Measurements from ENCODE around the gene PARPBP.
"Not testable (repeated sequence)": the region's sequence is repeated elsewhere in the genome, so short reads cannot be mapped to it uniquely, and the experiment has no call there.

PARPBP gene, protein sequence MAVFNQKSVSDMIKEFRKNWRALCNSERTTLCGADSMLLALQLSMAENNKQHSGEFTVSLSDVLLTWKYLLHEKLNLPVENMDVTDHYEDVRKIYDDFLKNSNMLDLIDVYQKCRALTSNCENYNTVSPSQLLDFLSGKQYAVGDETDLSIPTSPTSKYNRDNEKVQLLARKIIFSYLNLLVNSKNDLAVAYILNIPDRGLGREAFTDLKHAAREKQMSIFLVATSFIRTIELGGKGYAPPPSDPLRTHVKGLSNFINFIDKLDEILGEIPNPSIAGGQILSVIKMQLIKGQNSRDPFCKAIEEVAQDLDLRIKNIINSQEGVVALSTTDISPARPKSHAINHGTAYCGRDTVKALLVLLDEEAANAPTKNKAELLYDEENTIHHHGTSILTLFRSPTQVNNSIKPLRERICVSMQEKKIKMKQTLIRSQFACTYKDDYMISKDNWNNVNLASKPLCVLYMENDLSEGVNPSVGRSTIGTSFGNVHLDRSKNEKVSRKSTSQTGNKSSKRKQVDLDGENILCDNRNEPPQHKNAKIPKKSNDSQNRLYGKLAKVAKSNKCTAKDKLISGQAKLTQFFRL

DNA sequence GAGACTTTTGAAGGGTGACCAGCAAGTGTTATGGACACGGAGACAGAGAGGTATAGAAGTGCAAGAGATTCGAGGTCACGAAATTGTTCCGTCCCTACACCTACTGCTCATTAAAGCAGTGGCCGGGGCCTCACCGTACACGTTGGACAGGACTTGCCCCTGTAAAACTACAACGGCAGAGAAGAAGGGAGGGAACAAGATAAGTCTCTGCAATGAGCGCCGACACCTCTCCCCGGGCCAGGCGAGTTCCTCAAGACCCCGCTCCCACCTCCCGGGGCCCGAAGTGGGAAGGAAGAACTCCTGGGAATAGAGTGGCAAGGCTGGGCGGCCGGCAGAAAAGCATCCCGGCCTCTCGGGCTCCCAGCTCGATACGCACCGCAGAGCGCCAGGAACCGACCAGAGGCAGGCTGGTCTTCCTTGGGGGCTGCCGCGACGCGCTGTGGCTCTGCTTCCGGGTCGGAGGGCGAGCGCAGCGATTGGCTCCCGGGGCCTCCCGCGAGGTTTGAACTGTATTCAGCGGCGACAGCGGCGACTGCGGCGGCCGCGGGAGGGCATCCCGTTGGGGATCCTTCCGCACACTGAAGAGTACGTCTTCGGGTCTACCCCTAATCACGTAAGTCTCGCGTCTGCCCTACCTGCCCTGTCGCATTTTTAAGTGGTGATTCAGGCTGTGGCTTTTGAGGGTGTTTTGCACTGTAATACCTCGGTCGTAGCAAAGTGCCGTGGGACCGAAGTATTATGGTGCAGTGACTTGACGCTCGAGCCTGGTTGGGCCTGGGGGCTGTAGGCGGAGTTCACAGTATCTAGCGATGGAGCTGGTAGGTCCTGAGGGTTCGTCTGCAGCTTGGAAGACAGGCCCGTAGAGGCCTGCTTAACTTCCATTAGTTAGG is at the start of gene PARPBP, which contains the start of gene NUP37:
PARPBP (plus strand) TSS at position 510 of the 890 bp plus-strand sequence. CDS start 3,706 bp downstream, outside the sequence.
NUP37 (minus strand) TSS at position 441 of the 890 bp plus-strand sequence. CDS start 1,596 bp downstream, outside the sequence.
- Histone ChIP-seq H3K4me1 (ENCODE audit: control insufficient read depth, insufficient read depth, low read length) (peaks cover 5% of the 10 kb centered on the region), H3K27me3 (ENCODE audit: control insufficient read depth in 1 of 2, insufficient read depth in 2 of 2, low read length in 2 of 2) (no peaks in the 10 kb centered on the region), H3K4me3 (ENCODE audit: low read length in 2 of 2) (peak within 1 kb of the TSS; percentile 90 to 98), H3K27ac (ENCODE audit: low read length) (peak within 1 kb of the TSS; percentile 79), H3K36me3 (ENCODE audit: control insufficient read depth in 2 of 2, insufficient read depth in 2 of 2, low read length in 2 of 2) (peaks cover 0 to 3% of the 10 kb centered on the region in 2 donors), H3K9ac (ENCODE audit: low read length in 2 of 2) (peak within 1 kb of the TSS; percentile 92 to 96), H3K9me3 (ENCODE audit: control insufficient read depth in 2 of 2, low read length in 2 of 2) (no peaks in the 10 kb centered on the region)

DNA sequence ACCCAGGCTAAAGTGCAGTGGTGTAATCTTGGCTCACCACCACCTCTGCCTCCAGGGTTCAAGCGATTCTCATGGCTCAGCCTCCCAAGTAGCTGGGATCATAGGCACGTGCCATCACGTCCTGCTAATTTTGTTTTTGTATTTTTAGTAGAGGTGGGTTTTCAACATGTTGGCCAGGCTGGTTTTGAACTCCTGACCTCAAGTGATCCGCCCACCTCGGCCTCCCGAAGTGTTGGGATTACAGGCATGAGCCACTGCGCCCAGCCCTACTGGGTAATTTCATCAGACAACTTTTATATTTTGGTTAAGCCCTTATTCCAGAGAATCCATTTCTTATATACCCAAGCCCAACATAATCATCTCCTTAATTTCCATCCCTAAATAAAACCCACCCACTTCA is 47.9 kb upstream of the PARPBP start:
- not testable (repeated sequence) for H3K36me3 ChIP-seq (ENCODE audit: control insufficient read depth in 2 of 2, insufficient read depth in 2 of 2, low read length in 2 of 2); H3K4me1 ChIP-seq (ENCODE audit: control insufficient read depth, insufficient read depth, low read length); H3K4me3 ChIP-seq (ENCODE audit: low read length in 2 of 2); H3K27ac ChIP-seq (ENCODE audit: low read length); H3K9me3 ChIP-seq (ENCODE audit: control insufficient read depth in 2 of 2, low read length in 2 of 2); H3K9ac ChIP-seq (ENCODE audit: low read length in 2 of 2); H3K27me3 ChIP-seq (ENCODE audit: control insufficient read depth in 1 of 2, insufficient read depth in 2 of 2, low read length in 2 of 2)

DNA sequence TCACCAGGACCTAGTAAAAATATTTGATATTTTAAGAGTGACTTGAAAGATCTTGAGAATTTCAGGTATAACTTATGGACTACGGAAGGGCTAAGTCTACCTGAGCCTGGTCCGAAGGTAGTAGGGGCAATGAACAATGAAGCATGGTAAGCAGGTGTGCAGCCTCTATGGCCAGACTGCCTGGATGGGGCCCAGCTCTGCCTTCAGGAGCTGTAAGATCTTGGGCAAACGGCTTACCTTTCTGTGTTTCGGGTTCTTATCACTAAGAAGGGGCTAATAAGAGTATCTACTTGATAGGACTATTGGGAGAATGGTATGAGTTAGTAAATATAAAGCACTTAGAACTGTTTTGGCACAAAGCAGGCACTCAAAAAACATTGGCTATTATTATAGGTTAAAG is 39.1 kb upstream of the PARPBP start:
- H3K9ac ChIP-seq (ENCODE audit: low read length in 2 of 2): no peak overlapping the region

DNA sequence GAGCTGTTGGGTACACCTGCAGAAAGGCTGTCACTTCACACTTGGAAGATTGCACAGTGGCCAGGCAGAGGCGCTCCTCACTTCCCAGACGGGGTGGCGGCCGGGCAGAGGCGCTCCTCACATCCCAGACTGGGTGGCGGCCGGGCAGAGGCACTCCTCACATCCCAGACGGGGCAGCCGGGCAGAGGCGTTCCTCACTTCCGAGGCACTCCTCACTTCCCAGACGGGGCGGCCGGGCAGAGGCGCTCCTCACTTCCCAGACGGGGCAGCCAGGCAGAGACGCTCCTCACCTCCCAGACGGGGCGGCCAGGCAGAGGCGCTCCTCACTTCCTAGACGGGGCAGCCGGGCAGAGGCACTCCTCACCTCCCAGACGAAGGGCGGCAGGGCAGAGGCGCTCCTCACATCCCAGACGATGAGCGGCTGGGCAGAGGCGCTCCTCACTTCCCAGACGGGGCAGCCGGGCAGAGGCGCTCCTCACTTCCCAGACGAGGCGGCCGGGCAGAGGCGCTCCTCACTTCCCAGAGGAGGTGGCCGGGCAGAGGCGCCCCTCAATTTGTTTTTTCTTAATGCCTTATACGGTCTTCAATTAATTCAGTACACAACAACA is 30.7 kb upstream of the PARPBP start:
- not testable (repeated sequence) for H3K4me3 ChIP-seq (ENCODE audit: low read length in 2 of 2); H3K36me3 ChIP-seq (ENCODE audit: control insufficient read depth in 2 of 2, insufficient read depth in 2 of 2, low read length in 2 of 2); H3K9me3 ChIP-seq (ENCODE audit: control insufficient read depth in 2 of 2, low read length in 2 of 2); H3K27ac ChIP-seq (ENCODE audit: low read length); H3K27me3 ChIP-seq (ENCODE audit: control insufficient read depth in 1 of 2, insufficient read depth in 2 of 2, low read length in 2 of 2); H3K9ac ChIP-seq (ENCODE audit: low read length in 2 of 2); H3K4me1 ChIP-seq (ENCODE audit: control insufficient read depth, insufficient read depth, low read length)

More for the DNA sequence above, 39.1 kb upstream of the PARPBP start:
- Histone ChIP-seq H3K9me3 (ENCODE audit: control insufficient read depth in 2 of 2, low read length in 2 of 2) (no peaks in the 10 kb centered on the region), H3K27ac (ENCODE audit: low read length) (no peak overlapping the region), H3K27me3 (ENCODE audit: control insufficient read depth in 1 of 2, insufficient read depth in 2 of 2, low read length in 2 of 2) (no peaks in the 10 kb centered on the region), H3K4me3 (ENCODE audit: low read length in 2 of 2) (no peak overlapping the region), H3K4me1 (ENCODE audit: control insufficient read depth, insufficient read depth, low read length) (no peaks in the 10 kb centered on the region), H3K36me3 (ENCODE audit: control insufficient read depth in 2 of 2, insufficient read depth in 2 of 2, low read length in 2 of 2) (peaks cover 10 to 14% of the 10 kb centered on the region in 2 donors)

DNA sequence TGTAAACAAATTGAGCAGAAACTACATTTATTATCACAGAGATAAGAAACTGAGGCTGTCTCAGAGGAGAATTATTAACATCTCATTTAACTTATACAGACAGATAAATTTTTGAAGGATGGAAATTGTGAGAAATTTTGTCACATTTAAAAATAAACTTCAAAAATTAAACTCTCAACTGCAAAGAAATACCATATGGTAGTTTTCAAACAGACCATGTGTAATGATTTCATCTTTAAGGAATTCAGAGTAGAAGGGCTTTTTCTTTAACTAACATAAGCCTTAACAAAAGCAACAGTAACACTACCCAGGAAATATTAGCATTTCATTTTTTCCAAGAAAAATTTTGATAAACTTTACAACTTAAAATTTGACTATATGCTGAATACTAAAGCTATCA is 26.7 kb upstream of the PARPBP start:
- Histone ChIP-seq H3K9ac (ENCODE audit: low read length in 2 of 2) (no peak overlapping the region), H3K27me3 (ENCODE audit: control insufficient read depth in 1 of 2, insufficient read depth in 2 of 2, low read length in 2 of 2) (no peaks in the 10 kb centered on the region), H3K4me3 (ENCODE audit: low read length in 2 of 2) (no peak overlapping the region), H3K4me1 (ENCODE audit: control insufficient read depth, insufficient read depth, low read length) (no peaks in the 10 kb centered on the region), H3K27ac (ENCODE audit: low read length) (no peak overlapping the region), H3K36me3 (ENCODE audit: control insufficient read depth in 2 of 2, insufficient read depth in 2 of 2, low read length in 2 of 2) (peaks cover 2 to 5% of the 10 kb centered on the region in 2 donors), H3K9me3 (ENCODE audit: control insufficient read depth in 2 of 2, low read length in 2 of 2) (no peaks in the 10 kb centered on the region)

DNA sequence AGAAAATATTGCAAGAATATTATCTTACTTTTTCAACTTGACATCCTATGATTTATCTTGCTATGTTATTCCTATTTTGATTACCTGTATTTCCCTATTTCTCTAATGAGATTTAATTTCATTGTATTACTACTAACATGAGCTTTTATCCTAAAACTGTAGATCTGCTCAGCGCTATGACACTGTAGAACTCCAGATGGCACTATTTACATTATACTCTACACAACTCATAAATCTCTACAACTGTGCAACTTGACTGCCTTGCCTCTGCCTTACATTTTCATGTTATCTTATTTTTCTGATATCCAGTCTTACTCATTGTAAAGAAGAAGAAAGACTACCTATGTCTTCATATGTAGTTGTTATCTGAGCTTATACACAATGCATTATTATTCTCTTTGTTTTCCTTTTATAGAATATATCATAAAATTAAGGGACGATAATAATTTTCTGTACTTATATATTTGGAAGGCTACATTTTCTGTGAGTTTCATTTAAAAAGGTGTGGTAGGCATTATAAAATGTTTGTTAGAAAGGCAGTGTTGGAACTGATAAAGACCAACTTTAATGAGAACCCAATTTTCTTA is 24.2 kb upstream of the PARPBP start:
- no peaks in the 10 kb centered on the region for H3K4me1 ChIP-seq (ENCODE audit: control insufficient read depth, insufficient read depth, low read length)

DNA sequence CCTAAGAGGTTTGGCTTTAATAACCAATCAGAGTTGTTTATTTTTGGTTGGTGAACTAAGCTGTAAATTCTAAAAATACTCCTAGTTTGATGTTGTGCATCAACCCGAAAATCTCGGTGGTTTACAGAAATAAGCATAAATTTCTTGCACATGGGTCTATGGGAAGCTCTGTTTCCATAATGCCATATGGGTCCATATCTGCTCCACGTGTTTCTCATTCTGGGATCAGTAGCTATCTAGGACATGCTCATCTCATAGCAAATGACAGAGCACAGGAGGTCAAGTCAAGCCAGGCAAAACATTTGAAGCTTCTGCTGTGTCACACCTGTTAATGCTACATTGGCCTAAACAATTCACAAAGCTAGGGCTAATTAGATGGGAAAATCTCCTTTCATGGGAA is 23.1 kb upstream of the PARPBP start:
- no peaks in the 10 kb centered on the region for H3K9me3 ChIP-seq (ENCODE audit: control insufficient read depth in 2 of 2, low read length in 2 of 2)
- H3K4me3 ChIP-seq (ENCODE audit: low read length in 2 of 2): no peak overlapping the region
- H3K27me3 ChIP-seq (ENCODE audit: control insufficient read depth in 1 of 2, insufficient read depth in 2 of 2, low read length in 2 of 2): no peaks in the 10 kb centered on the region
- H3K27ac ChIP-seq (ENCODE audit: low read length): no peak overlapping the region
- peaks cover 9 to 10% of the 10 kb centered on the region in 2 donors for H3K36me3 ChIP-seq (ENCODE audit: control insufficient read depth in 2 of 2, insufficient read depth in 2 of 2, low read length in 2 of 2)
- no peaks in the 10 kb centered on the region for H3K4me1 ChIP-seq (ENCODE audit: control insufficient read depth, insufficient read depth, low read length)
- no peak overlapping the region for H3K9ac ChIP-seq (ENCODE audit: low read length in 2 of 2)

More for the DNA sequence above, 24.2 kb upstream of the PARPBP start:
- no peak overlapping the region for H3K9ac ChIP-seq (ENCODE audit: low read length in 2 of 2)
- H3K27me3 ChIP-seq (ENCODE audit: control insufficient read depth in 1 of 2, insufficient read depth in 2 of 2, low read length in 2 of 2): no peaks in the 10 kb centered on the region
- no peak overlapping the region for H3K4me3 ChIP-seq (ENCODE audit: low read length in 2 of 2)
- peaks cover 9 to 10% of the 10 kb centered on the region in 2 donors for H3K36me3 ChIP-seq (ENCODE audit: control insufficient read depth in 2 of 2, insufficient read depth in 2 of 2, low read length in 2 of 2)
- no peaks in the 10 kb centered on the region for H3K9me3 ChIP-seq (ENCODE audit: control insufficient read depth in 2 of 2, low read length in 2 of 2)
- H3K27ac ChIP-seq (ENCODE audit: low read length): no peak overlapping the region

DNA sequence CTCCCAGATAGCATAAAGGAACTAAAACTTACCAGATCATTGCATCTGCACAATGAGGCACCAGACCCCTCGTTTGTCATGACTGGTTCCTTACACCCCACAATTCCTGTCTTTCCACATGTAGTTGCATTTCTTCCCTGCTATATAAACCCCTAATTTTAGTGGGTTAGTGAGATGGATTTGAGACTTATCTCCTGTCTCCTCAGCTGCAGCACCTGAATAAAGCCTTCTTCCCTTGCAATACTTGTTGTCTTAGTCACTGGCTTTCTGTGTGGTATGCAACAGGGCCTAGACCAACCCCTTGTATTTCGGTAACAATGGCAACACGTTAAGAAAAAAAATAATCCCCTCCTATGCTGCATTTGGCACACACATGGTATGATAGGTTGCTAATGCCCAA is 13.1 kb upstream of the PARPBP start:
- no peak overlapping the region for H3K4me3 ChIP-seq (ENCODE audit: low read length in 2 of 2)
- no peaks in the 10 kb centered on the region for H3K9me3 ChIP-seq (ENCODE audit: control insufficient read depth in 2 of 2, low read length in 2 of 2)
- H3K4me1 ChIP-seq (ENCODE audit: control insufficient read depth, insufficient read depth, low read length): no peaks in the 10 kb centered on the region
- no peak overlapping the region for H3K9ac ChIP-seq (ENCODE audit: low read length in 2 of 2)
- H3K27me3 ChIP-seq (ENCODE audit: control insufficient read depth in 1 of 2, insufficient read depth in 2 of 2, low read length in 2 of 2): no peaks in the 10 kb centered on the region
- peaks cover 6 to 13% of the 10 kb centered on the region in 2 donors for H3K36me3 ChIP-seq (ENCODE audit: control insufficient read depth in 2 of 2, insufficient read depth in 2 of 2, low read length in 2 of 2)
- H3K27ac ChIP-seq (ENCODE audit: low read length): no peak overlapping the region

DNA sequence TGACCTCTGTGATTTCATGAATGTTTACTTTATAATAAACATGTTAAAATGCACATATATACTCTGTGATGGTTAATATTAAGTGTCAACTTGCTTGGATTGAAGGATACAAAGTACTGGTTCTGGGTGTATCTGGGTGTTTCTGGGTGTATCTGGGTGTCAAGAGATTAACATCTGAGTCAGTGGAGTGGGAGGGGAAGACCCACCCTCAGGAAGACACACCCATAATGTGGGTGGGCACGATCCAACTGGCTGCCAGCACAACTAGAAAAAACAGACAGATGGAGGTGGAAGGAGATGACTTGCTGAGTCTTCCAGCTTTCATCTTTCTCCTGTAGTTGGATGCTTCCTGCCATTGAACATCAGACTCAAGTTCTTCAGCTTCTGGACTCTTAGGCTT is 12.0 kb upstream of the PARPBP start:
- Histone ChIP-seq H3K9me3 (ENCODE audit: control insufficient read depth in 2 of 2, low read length in 2 of 2) (no peaks in the 10 kb centered on the region), H3K36me3 (ENCODE audit: control insufficient read depth in 2 of 2, insufficient read depth in 2 of 2, low read length in 2 of 2) (peaks cover 6 to 13% of the 10 kb centered on the region in 2 donors), H3K9ac (ENCODE audit: low read length in 2 of 2) (no peak overlapping the region), H3K27ac (ENCODE audit: low read length) (no peak overlapping the region), H3K4me3 (ENCODE audit: low read length in 2 of 2) (no peak overlapping the region), H3K4me1 (ENCODE audit: control insufficient read depth, insufficient read depth, low read length) (no peaks in the 10 kb centered on the region), H3K27me3 (ENCODE audit: control insufficient read depth in 1 of 2, insufficient read depth in 2 of 2, low read length in 2 of 2) (no peaks in the 10 kb centered on the region)

DNA sequence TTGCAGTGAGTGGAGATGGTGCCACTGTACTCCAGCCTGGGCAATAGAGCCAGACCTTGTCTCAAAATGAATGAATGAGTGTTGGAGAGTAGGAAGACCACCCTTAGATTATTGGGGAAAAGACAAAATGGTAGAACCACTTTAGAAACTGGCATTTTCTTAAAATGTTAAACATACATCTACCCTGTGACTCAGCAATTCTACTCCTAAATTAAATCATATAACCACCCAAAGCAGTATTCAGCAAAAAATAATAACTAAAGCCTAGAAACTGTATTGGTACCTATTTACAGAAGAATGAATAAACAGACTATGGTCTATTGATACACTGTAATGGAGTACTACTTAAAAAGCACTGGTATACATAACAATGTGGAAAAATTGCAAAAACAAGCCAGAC is 9.2 kb upstream of the PARPBP start:
- no peaks in the 10 kb centered on the region for H3K27me3 ChIP-seq (ENCODE audit: control insufficient read depth in 1 of 2, insufficient read depth in 2 of 2, low read length in 2 of 2)
- no peak overlapping the region for H3K9ac ChIP-seq (ENCODE audit: low read length in 2 of 2)
- H3K4me1 ChIP-seq (ENCODE audit: control insufficient read depth, insufficient read depth, low read length): no peaks in the 10 kb centered on the region
- H3K27ac ChIP-seq (ENCODE audit: low read length): no peak overlapping the region
- H3K36me3 ChIP-seq (ENCODE audit: control insufficient read depth in 2 of 2, insufficient read depth in 2 of 2, low read length in 2 of 2): peaks cover 8 to 13% of the 10 kb centered on the region in 2 donors
- H3K9me3 ChIP-seq (ENCODE audit: control insufficient read depth in 2 of 2, low read length in 2 of 2): no peaks in the 10 kb centered on the region
- H3K4me3 ChIP-seq (ENCODE audit: low read length in 2 of 2): no peak overlapping the region
